K562 (cell line): ENCODE measurements around the gene MOK. TPM values are rescaled to one million over a fixed set of nuclear protein-coding genes. Genes with fewer than 3 reads are reported as not detected.

ENCODE experiments used
- ATAC-seq: fragments of 200-7000 bp; cut with Tn5 transposase; 3 replicates; pipeline ENCODE4 v1.9.1; 2020; ENCODE audit warnings: moderate library complexity
- BruUV-seq: library from RNA; stranded (reverse); fragments of 400-500 nt; replicated peaks from 2 replicates; lab custom pipeline; 2021; lab: Mats Ljungman, UMichigan
- CTCF ChIA-PET: fragments of 300-600 bp; formaldehyde crosslinking; extraction: SDS; loops from one replicate; lab custom pipeline; 2021; ENCODE audit warnings: low intra/inter-chr PET ratio; lab: Yijun Ruan, JAX
- POLR2A ChIA-PET: fragments of 300-600, 350-650 bp; sonication (Branson Sonifier 250); formaldehyde crosslinking; extraction: SDS; loops from one replicate; lab custom pipeline; 2021; ENCODE audit warnings: antibody characterized with exemption, inconsistent platforms; lab: Yijun Ruan, JAX
- DNase-seq, 4 experiments: peaks; one replicate each; pipeline versions ENCODE4 v3.0.0 to v3.0.0-alpha.2; 2011 to 2018; ENCODE audit warnings: low spot score in 3 of 4, mixed read lengths in 3 of 4; ENCODE audit errors: extremely low read depth in 1 of 4
- FAIRE-seq: peaks from 2 replicates; lab custom pipeline; 2011; peaks lifted over from hg19 to GRCh38; lab: Jason Lieb, UNC
- H2AFZ ChIP-seq: 2 replicates; pipeline ENCODE4 v1.6.0; 2011; ENCODE audit warnings: low read depth, low read length, control low read depth, inconsistent platforms
- H3K27ac ChIP-seq: fragments of 200-600 bp; 3 replicates; pipeline ENCODE4 v1.8.0; 2011; ENCODE audit warnings: low read depth, mild to moderate bottlenecking, control low read depth, inconsistent platforms, low read length, moderate library complexity, mixed read lengths; ENCODE audit errors: extremely low read depth
- H3K27me3 ChIP-seq, 2 experiments: fragments of 300-600 bp in 1 of 2; 2 replicates in 1 of 2; 3 replicates in 1 of 2; pipeline versions ENCODE4 v1.6.0 to v1.8.0; 2011; ENCODE audit warnings: inconsistent platforms in 2 of 2, low read length in 2 of 2, mild to moderate bottlenecking in 1 of 2, mixed read lengths in 1 of 2, moderate library complexity in 1 of 2; ENCODE audit not compliant: control insufficient read depth in 2 of 2, insufficient read depth in 2 of 2
- H3K36me3 ChIP-seq: fragments of 300-600 bp; 3 replicates; pipeline ENCODE4 v1.8.0; 2011; ENCODE audit warnings: mild to moderate bottlenecking, low read length, inconsistent platforms; ENCODE audit not compliant: control insufficient read depth, insufficient read depth
- H3K4me1 ChIP-seq, 2 experiments: fragments of 200-600 bp in 1 of 2; replicated peaks in 1 of 2; 2 replicates in 1 of 2; 3 replicates in 1 of 2; pipeline versions ENCODE4 v1.5.1 to v1.8.0; 2011; ENCODE audit warnings: inconsistent platforms in 2 of 2, low read length in 2 of 2, mild to moderate bottlenecking in 1 of 2, mixed read lengths in 1 of 2, moderate library complexity in 1 of 2; ENCODE audit not compliant: control insufficient read depth in 2 of 2, insufficient read depth in 2 of 2
- H3K4me2 ChIP-seq: 2 replicates; pipeline ENCODE4 v1.6.1; 2011; ENCODE audit warnings: low read length, control low read depth, inconsistent platforms, mixed read lengths; ENCODE audit not compliant: insufficient read depth
- H3K4me3 ChIP-seq: fragments of 200-600 bp; sonication (generic), shearing (Covaris generic); 2 replicates; pipeline ENCODE4 v1.5.1; 2016; ENCODE audit warnings: control low read depth, inconsistent platforms
- H3K79me2 ChIP-seq: fragments of 200-600 bp; 3 replicates; pipeline ENCODE4 v1.8.0; 2011; ENCODE audit warnings: low read length, inconsistent platforms; ENCODE audit not compliant: control insufficient read depth, insufficient read depth
- H3K9ac ChIP-seq, 2 experiments: 2 replicates each; pipeline versions ENCODE4 v1.6.0 to v1.6.1; 2011; ENCODE audit warnings: low read depth in 2 of 2, low read length in 2 of 2, control low read depth in 1 of 2, inconsistent platforms in 1 of 2, mild to moderate bottlenecking in 1 of 2, mixed read lengths in 1 of 2; ENCODE audit not compliant: insufficient read depth in 1 of 2
- H3K9me1 ChIP-seq: one replicate; pipeline ENCODE4 v1.6.0; 2011; ENCODE audit warnings: inconsistent platforms, mild to moderate bottlenecking, low read length, moderate library complexity; ENCODE audit not compliant: control insufficient read depth, insufficient read depth
- H3K9me3 ChIP-seq: replicated peaks from 2 replicates; pipeline ENCODE4 v1.5.1; 2011; ENCODE audit warnings: low read depth, low read length, inconsistent platforms; ENCODE audit not compliant: control insufficient read depth, insufficient read depth
- H4K20me1 ChIP-seq: replicated peaks from 2 replicates; pipeline ENCODE4 v1.6.1; 2011; ENCODE audit warnings: low read length, inconsistent platforms, mixed read lengths; ENCODE audit not compliant: control insufficient read depth, insufficient read depth
- EP300 ChIP-seq: IDR thresholded peaks from 2 replicates; pipeline ENCODE4 v1.6.1; 2012; ENCODE audit warnings: low read length, improper control_type of control experiment
- MECOM ChIP-seq: fragments of 250-450 bp; sonication (Bioruptor Pico); IDR thresholded peaks from 2 replicates; pipeline ENCODE4 v1.8.0; 2022; ENCODE audit warnings: inconsistent platforms
- NFIC ChIP-seq: fragments of 450-650 bp; IDR thresholded peaks from 2 replicates; pipeline ENCODE4 v1.6.1; 2017; ENCODE audit warnings: mild to moderate bottlenecking, inconsistent platforms
- OTX1 ChIP-seq: fragments of 450-650 bp; formaldehyde crosslinking; IDR thresholded peaks from 2 replicates; pipeline ENCODE4 v1.4.0; 2022; ENCODE audit warnings: mild to moderate bottlenecking
- POLR2A ChIP-seq: fragments of 450-650 bp; conservative IDR thresholded peaks from 2 replicates; pipeline ENCODE4 v1.6.1; 2016
- XRCC3 ChIP-seq: fragments of 450-650 bp; IDR thresholded peaks from 2 replicates; pipeline ENCODE4 v1.6.1; 2017; ENCODE audit warnings: mild to moderate bottlenecking, moderate library complexity
- ZNF282 ChIP-seq: sonication (generic); formaldehyde crosslinking; IDR thresholded peaks from 2 replicates; pipeline ENCODE4 v1.8.1; 2023; ENCODE audit warnings: missing genetic modification reagents
- WGBS: fragments of 100-300 bp; shearing (Covaris generic); methylation state at CpG from one replicate; pipeline ENCODE4 v1.1.6; 2016; ENCODE audit warnings: low coverage, mixed read lengths; ENCODE audit not compliant: insufficient coverage; ENCODE audit errors: missing lambda C conversion rate; 5-methylcytosine and 5-hydroxymethylcytosine counted together
- in situ Hi-C: fragments of 300-500 bp; cut with MboI; formaldehyde crosslinking; loops from 4 replicates; pipeline ENCODE4 v1.15.0; 2018; ENCODE audit warnings: inconsistent platforms, mixed read lengths
- intact Hi-C: fragments of 100-400 bp; cut with micrococcal nuclease; formaldehyde crosslinking; loops from 2 replicates; pipeline ENCODE4 v1.14.2; 2022
- polyA plus RNA-seq, 8 experiments: library from polyadenylated mRNA; depleted of rRNA in 4 of 8; stranded (reverse) in 5 of 8; unstranded in 3 of 8; fragments of >200 nt; fragmentation: Nextera tagmentation in 2 of 8; fragmentation: Illumina TruSeq in 1 of 8; extraction: Ambion mirVana in 2 of 8; extraction: Trizol in 1 of 8; gene quantifications; 2 replicates each; pipeline versions ENCODE4 v1.2.1 to v1.2.3, GENCODE V29; 2011 to 2014; ENCODE audit warnings: inconsistent platforms in 1 of 8, missing spikeins in 1 of 8
- total RNA-seq, 7 experiments: library from RNA; depleted of rRNA in 6 of 7; stranded (reverse); fragments of >200 nt in 6 of 7; fragmentation: Illumina TruSeq in 2 of 7; extraction: Trizol in 2 of 7; gene quantifications; 2 replicates each; pipeline versions ENCODE4 v1.2.1 to v1.2.3, GENCODE V29; 2011 to 2021; ENCODE audit warnings: low replicate concordance in 1 of 7

The MOK gene
- total and polyA plus RNA-seq, 9 of the 15 experiments (the other 6 are each of a cell fraction or from before 2014, with no cell fraction given): 1.3 to 8.4 (median 5.3) TPM

DNA sequence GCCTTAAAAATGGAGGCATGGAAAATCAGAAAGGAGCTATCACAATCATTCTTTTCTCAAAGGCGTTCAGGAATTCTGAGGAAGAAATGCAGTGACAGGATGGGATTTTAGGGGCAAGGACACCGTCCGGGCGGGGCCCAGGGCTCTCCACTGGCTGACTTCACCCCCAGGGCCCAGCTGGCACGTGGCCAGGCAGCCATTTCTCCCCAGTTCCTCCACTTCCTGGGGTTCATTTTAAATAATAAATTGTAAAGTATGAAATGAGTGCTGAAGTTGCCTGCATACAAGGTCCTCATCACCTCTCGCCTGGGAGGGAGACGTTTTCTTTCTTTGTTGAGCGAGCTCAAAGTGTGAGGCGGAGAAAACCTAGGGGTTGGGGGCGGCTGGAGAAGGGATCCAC lies 91.5 kb downstream of the MOK start:
- intact Hi-C loops (no loop called here), in situ Hi-C loops (no loop called here)
- FAIRE-seq (no peak), DNase-seq (no peak), ATAC-seq (no peak)
- Histone ChIP-seq H3K79me2 (no peaks in the 10 kb centered on the region; the same call in none of the 3 replicates), H3K4me2 (no peak overlapping the region), H2AFZ (no peak overlapping the region), H3K4me1 (peaks cover 0 to 15% of the 10 kb centered on the region in 2 experiments; a peak in 2 of 5 replicates), H4K20me1 (0 out of 2 replicates have a peak, but pooled peaks cover 6% of the 10 kb centered on the region), H3K4me3 (no peak overlapping the region), H3K9ac (no peak overlapping the region), H3K9me3 (no peaks in the 10 kb centered on the region), H3K27me3 (no peaks in the 10 kb centered on the region), H3K27ac (no peak overlapping the region), H3K36me3 (peaks cover 27% of the 10 kb centered on the region; the same call in 2 of the 3 replicates), H3K9me1 (no peaks in the 10 kb centered on the region)
- WGBS: 56% methylated on average over 9 of the region's 10 CpGs
- BruUV-seq: no TSS peak
- POLR2A ChIA-PET: interaction anchor here (1.2 kb wide), 1 partner anchor 13 kb away, joined by 6 read pairs; no protein-coding TSS in a partner anchor
- CTCF ChIA-PET: no interaction called here
- TF ChIP-seq ZNF282 (CRISPR knock-in tag) (no peak), NFIC (peak; percentile 82), XRCC3 (no peak)

DNA sequence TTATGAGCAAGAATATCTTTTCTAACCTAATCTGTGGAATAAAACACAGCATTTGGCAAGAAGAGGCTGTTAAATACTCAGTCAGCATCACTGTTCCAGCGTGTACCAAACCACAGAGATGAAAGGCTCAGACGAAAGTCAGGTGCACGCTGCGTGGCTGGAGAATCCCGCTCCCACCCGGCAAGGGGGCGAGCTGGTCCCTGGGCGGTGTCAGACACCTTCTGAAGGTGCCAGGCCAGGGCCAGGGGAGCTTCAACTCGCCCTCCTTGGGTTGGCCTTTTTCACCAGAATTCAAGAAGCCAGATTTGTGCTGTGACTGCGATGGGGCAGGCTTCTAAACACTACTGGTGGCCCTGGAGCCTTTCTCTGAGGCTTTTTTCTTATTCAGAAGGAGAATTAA lies 92.1 kb downstream of the MOK start:
- H3K9me3 ChIP-seq: no peaks in the 10 kb centered on the region
- H3K9ac ChIP-seq: no peak overlapping the region
- no peak overlapping the region for H3K4me2 ChIP-seq
- H2AFZ ChIP-seq: no peak overlapping the region
- no peak overlapping the region for H3K27ac ChIP-seq
- ATAC-seq (no peak), FAIRE-seq (no peak), DNase-seq (no peak)
- H3K79me2 ChIP-seq: no peaks in the 10 kb centered on the region; the same call in none of the 3 replicates
- H3K4me3 ChIP-seq: no peak overlapping the region
- in situ Hi-C loops (no loop called here), intact Hi-C loops (no loop called here)
- H4K20me1 ChIP-seq: 0 out of 2 replicates have a peak, but pooled peaks cover 6% of the 10 kb centered on the region
- ChIA-PET POLR2A (interaction anchor here (1.2 kb wide), 1 partner anchor 12 kb away, joined by 6 read pairs; no protein-coding TSS in a partner anchor), CTCF (no interaction called here)
- no peaks in the 10 kb centered on the region for H3K9me1 ChIP-seq
- TF ChIP-seq POLR2A: no peak
- TF ChIP-seq MECOM (CRISPR knock-in tag): no peak
- no peak for TF ChIP-seq EP300
- TF ChIP-seq OTX1: no peak
- H3K27me3 ChIP-seq: no peaks in the 10 kb centered on the region
- WGBS: 93% methylated on average over 9 of the region's 10 CpGs
- no TSS peak for BruUV-seq
- peaks cover 0 to 13% of the 10 kb centered on the region in 2 experiments; a peak in 2 of 5 replicates for H3K4me1 ChIP-seq
- H3K36me3 ChIP-seq: peaks cover 27% of the 10 kb centered on the region; the same call in 2 of the 3 replicates
